Suppressor macrophage treated with lipopolysaccharide for 4 hours (primary cell): Measurements from ENCODE around the gene TATDN2.
"Not testable (repeated sequence)": the region's sequence is repeated elsewhere in the genome, so short reads cannot be mapped to it uniquely, and the experiment has no call there.

Experiments
- DNase-seq: peaks from one replicate; pipeline ENCODE4 v3.0.0-alpha.2; 2020

The TATDN2 gene

GRCh38 chr3:10292505-10293419 is 44.5 kb downstream of the TATDN2 start, which contains the start of gene GHRL:
Gene GHRL (minus strand): TSS chr3:10292947. CDS start chr3:10290180, 2,767 bp downstream.
- DNase-seq: peak; percentile 59

DNA sequence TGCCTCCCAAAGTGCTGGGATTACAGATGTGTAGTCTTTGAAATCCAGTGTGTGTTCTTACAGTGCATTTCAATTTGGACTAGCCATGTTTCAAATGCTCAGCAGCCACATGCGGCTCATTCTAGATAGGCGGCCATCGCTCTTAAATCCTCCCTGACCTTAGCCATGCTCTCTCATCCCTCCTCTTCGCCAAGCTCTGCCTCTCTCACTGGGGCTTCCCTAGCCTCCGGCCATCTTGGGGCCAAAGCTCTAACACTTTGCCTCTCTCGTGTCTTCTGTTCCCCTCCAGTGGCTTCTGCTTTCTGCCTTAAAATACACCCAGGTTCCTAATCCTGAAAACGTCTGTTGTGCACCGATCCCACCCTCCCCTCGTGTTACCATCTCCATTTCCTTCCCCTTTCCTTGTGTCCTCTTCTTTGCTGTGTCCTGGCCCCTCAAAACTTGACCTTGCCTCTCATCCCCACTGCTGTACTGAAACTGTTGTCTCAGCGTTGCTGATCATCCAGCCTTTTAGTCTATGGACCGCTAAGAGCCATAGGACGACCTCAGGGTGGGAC is 45.8 kb downstream of the TATDN2 start:
- DNase-seq: no peak

DNA sequence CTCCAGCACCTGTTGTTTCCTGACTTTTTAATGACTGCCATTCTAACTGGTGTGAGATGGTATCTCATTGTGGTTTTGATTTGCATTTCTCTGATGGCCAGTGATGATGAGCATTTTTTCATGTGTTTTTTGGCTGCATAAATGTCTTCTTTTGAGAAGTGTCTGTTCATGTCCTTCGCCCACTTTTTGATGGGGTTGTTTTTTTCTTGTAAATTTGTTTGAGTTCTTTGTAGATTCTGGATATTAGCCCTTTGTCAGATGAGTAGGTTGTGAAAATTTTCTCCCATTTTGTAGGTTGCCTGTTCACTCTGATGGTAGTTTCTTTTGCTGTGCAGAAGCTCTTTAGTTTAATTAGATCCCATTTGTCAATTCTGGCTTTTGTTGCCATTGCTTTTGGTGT is 49.8 kb downstream of the TATDN2 start:
- DNase-seq: not testable (repeated sequence)

DNA sequence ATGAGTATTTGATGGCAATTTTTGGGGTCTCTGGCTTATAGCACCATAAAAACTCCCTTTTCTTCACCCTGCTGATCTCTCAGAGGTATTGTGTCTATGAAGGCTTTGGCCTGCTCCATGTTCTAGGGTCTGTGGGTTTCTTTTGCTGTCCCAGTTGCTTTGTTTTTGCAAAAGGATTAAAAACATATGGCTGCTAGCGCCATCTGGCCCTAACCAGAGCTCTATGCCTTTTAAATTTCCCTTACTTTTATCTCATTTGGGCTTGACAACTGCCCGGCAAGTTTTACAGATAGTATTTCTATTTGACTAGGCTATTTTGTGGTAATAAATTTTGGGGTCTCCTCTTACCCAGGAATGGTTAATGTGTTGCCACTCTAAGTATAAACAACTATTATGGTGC is 50.9 kb downstream of the TATDN2 start:
- DNase-seq: no peak

DNA sequence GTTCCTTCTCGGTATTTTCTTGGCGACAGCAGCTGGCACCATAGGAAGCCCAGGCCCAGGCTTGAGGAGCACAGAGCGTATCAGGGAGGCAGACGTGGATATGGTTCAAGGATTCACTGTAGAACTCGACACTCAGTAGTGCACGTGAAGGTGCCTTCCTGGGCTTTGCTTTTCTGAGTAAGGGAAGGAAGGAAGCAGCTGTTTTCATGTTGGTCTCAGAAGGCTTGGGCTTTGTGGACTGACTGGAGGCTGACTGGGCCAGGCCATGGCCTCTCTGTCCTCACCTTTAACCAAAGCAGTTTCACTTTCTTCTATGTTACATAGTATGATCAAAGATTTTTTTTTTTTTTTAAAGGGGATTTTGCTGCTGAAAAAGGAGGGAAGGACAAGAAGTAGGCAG is 51.4 kb downstream of the TATDN2 start:
- DNase-seq: no peak

GRCh38 chr3:10300087-10300486 is 51.8 kb downstream of the TATDN2 start:
- DNase-seq: no peak

DNA sequence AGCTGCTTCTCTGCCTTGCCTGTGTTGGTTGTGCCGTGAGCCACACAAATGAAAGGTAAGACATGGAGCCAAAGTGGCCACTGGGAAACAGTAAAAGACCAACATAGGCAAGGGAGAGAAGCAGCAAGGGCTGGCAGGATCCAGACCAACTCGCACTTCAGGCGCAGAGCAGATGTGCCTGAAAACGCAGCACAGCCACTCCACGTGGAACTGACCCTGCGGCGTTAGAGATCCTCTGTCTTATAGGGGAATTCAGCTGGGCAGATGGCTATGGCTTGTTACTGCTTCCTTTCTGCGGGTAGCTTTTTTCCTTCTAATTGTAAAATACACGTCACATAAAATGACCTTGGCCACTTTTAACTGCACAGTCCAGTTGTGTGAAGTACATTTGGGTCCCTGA is 54.8 kb downstream of the TATDN2 start:
- DNase-seq: no peak

- DNase-seq: no peak
Measured at GRCh38 chr3:10303785-10304184, 55.5 kb downstream of the TATDN2 start.

GRCh38 chr3:10304905-10305304 is 56.6 kb downstream of the TATDN2 start:
- no peak for DNase-seq

GRCh38 chr3:10305331-10305902 is 57.2 kb downstream of the TATDN2 start:
- DNase-seq: no peak

DNA sequence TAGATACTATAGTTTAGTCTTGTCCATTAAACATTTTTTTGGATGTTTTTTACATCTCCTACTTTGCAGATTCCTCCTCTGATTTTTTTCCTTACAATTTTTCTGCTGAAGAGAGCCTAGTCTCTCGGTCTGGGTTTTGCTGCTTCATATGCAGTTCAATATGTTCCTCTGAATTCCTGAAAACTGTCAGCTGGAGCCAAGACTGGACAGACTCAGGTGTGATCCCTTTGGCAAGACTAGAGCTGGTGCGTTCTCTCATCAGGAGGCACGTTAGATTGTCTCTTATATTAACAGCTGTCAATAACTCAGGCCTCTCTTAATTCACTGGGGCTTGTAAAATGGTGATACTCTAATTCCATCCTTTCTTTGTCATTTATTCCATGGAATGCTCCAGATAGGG is 57.9 kb downstream of the TATDN2 start:
- DNase-seq: no peak

GRCh38 chr3:10308678-10309077 is 60.4 kb downstream of the TATDN2 start:
- DNase-seq: no peak

- no peak for DNase-seq
Measured at GRCh38 chr3:10309736-10310135, 61.5 kb downstream of the TATDN2 start.

GRCh38 chr3:10310578-10310977 is 62.3 kb downstream of the TATDN2 start:
- no peak for DNase-seq

GRCh38 chr3:10311710-10312109 is 63.5 kb downstream of the TATDN2 start:
- no peak for DNase-seq

DNA sequence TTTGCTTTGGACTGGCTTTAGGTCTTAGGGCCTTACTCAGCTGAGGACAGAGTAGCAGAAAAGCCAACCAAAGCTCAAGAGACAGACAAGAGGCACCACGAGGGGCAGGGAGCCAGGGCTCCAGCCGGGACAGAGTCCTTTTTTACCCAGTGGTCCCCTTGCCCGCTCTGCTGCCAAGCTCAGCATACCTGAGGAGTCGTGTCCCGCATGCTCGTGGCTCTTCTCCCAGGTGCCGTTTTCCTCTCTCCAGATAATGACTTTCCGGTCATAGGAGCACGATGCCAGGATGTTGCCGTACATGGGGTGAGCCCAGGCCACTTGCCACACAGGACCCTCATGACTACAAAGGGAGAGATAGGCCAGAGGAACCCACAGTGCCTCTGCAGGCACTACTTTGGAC is 64.1 kb downstream of the TATDN2 start:
- DNase-seq: no peak

DNA sequence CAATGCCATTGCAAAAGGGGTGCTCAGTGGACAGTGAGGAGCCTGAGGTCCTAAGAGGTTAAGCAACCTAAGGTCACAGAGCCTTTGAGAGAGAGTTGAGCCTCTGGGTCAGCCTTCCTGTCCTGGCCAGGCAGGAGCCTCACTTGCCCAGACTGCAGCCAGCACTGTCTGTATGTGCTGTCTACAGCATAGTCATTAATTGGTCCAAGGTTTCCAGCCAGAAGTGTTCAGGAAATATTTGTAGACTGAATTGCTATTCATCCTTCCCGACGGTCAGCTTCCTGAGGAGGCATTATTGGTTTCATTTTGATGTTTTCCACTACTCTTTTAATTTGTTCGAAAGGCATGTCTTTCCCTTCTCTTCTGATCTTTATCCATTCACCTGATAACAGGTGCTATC is 64.6 kb downstream of the TATDN2 start:
- no peak for DNase-seq

DNA sequence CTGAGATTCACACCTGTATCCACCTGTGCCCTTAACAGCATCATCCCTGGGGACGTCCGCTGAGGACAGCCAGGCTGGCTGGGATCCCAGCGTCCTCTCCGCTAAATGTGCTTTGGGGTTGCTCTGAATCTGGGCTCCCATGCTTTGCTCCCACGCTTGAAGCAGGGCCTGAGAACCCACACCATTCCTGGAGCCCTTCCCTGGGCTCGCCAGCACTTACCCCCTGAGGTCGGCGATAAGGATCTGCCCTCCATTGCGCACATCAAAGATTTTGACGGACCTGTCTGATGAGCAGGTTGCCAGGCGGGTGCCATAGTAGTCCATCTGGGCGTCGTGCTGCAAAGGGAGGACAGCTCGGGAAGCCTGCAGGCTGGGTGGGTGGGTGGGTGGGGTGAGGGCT is 66.8 kb downstream of the TATDN2 start:
- no peak for DNase-seq

DNA sequence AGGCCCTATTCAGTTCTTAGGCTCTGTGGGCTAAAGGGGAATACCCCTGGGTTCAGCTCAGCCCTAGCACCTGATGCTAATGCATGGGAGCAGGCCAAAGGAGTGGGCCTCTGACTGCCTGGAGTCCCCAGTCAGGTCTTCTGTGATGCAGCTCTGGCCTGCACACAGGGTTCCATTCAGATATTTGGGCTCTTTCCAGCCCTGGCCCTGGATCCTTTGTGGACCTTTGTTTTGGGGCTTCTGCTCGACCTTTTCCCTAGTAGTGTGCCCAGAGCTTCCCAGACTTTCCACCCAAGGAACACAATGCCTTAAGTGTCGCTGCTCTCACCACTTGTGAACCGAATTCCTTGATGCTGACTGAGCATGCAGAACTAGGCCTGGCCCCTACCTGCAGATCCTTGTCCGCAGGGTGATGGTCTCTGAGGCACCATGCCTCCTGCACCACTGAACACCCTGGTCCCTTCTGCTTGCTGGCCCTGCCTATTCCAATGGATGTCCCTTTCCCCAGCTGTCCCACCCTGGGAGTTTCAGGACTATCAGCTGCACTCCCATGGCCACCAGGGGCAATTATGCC is 67.6 kb downstream of the TATDN2 start:
- no peak for DNase-seq

- DNase-seq: no peak
Measured at GRCh38 chr3:10317311-10317960, 69.2 kb downstream of the TATDN2 start.

GRCh38 chr3:10317961-10318350 is 69.7 kb downstream of the TATDN2 start:
- DNase-seq: no peak

DNA sequence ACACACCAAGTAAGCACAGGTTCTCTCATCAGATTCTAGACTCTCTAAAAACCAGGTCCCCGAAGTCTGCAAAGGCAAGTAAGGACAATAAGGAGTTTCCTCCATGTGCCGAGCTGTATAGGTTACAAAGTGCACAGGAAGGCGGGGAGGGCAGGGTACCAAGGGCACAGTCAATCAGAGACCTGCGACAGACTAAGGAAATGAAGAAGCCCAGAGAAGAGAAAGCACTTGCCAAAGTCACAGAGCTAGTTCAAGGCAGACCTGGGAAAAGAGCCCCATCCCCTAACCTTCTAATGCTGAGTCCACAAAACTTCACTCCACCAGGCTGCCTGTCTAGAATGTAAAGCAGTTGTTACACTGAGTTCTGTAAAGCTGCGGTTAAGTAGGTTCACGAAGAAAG is 71.0 kb downstream of the TATDN2 start:
- DNase-seq: no peak

- no peak for DNase-seq
Measured at GRCh38 chr3:10319804-10320203, 71.5 kb downstream of the TATDN2 start.
